Activated naive CD4-positive, alpha-beta T cell treated with anti-CD3 and anti-CD28 coated beads, Interleukin-2, amount 50 U/mL, for 16 hours (primary cell): Measurements from ENCODE around the gene B4GALNT3.
A peak's percentile ranks its signal among the peaks of the same experiment; 100 is the strongest.

Source experiments
- DNase-seq: peaks from one replicate; pipeline ENCODE4 v3.0.0-alpha.2; 2020

B4GALNT3 gene

GRCh38 chr12:541676-542324, 82.1 kb downstream of the B4GALNT3 start:
- DNase-seq = no peak

- no peak for DNase-seq
Observed at GRCh38 chr12:542395-543113, 82.8 kb downstream of the B4GALNT3 start.

GRCh38 chr12:543114-543451, 83.3 kb downstream of the B4GALNT3 start:
- DNase-seq = no peak

- DNase-seq = no peak
Observed at GRCh38 chr12:544142-544541, 84.4 kb downstream of the B4GALNT3 start.

- no peak for DNase-seq
Observed at GRCh38 chr12:544941-545635, 85.3 kb downstream of the B4GALNT3 start.

- no peak for DNase-seq
Observed at GRCh38 chr12:545835-546234, 86.1 kb downstream of the B4GALNT3 start.

GRCh38 chr12:546265-546919, 86.7 kb downstream of the B4GALNT3 start:
- no peak for DNase-seq

GRCh38 chr12:546920-547845, 87.4 kb downstream of the B4GALNT3 start:
- DNase-seq = peak; percentile 69

- DNase-seq = no peak
Observed at GRCh38 chr12:547883-548470, 88.2 kb downstream of the B4GALNT3 start.

- no peak for DNase-seq
Observed at GRCh38 chr12:549476-550082, 89.8 kb downstream of the B4GALNT3 start.

GRCh38 chr12:550473-551260, 90.9 kb downstream of the B4GALNT3 start:
- no peak for DNase-seq

- DNase-seq = no peak
Observed at GRCh38 chr12:552466-552865, 92.7 kb downstream of the B4GALNT3 start.

GRCh38 chr12:553216-554000, 93.7 kb downstream of the B4GALNT3 start:
- DNase-seq = no peak

GRCh38 chr12:554001-554285, 94.2 kb downstream of the B4GALNT3 start:
- DNase-seq = no peak

- DNase-seq = no peak
Observed at GRCh38 chr12:556498-556897, 96.8 kb downstream of the B4GALNT3 start.

GRCh38 chr12:558580-558979, 98.8 kb downstream of the B4GALNT3 start:
- no peak for DNase-seq

GRCh38 chr12:559208-559905, 99.6 kb downstream of the B4GALNT3 start:
- no peak for DNase-seq

GRCh38 chr12:559906-560455, 100.2 kb downstream of the B4GALNT3 start:
- no peak for DNase-seq

- DNase-seq = no peak
Observed at GRCh38 chr12:560691-561390, 101.1 kb downstream of the B4GALNT3 start.
